H9 (cell line): Measurements from ENCODE around the gene TOM1L2. TPM values are rescaled to one million over a fixed set of nuclear protein-coding genes. Genes with fewer than 3 reads are reported as not detected.

Source experiments
- DNase-seq: peaks from one replicate; pipeline ENCODE4 v3.0.0-alpha.2; 2017
- H2AFZ ChIP-seq: one replicate; pipeline ENCODE4 v1.6.1; 2013; ENCODE audit warnings: mild to moderate bottlenecking, low read length, control low read depth, moderate library complexity
- H2AK5ac ChIP-seq: 2 replicates; pipeline ENCODE4 v1.6.1; 2013; ENCODE audit warnings: low read length, control low read depth, mixed read lengths; ENCODE audit not compliant: insufficient read length
- H2BK120ac ChIP-seq: one replicate; pipeline ENCODE4 v1.6.1; 2013; ENCODE audit warnings: low read depth, mild to moderate bottlenecking, low read length, control low read depth, inconsistent platforms; ENCODE audit not compliant: poor library complexity, severe bottlenecking
- H2BK12ac ChIP-seq: 2 replicates; pipeline ENCODE4 v1.6.1; 2013; ENCODE audit warnings: low read length, control low read depth, mixed read lengths, low read depth; ENCODE audit not compliant: insufficient read length
- H2BK15ac ChIP-seq: 2 replicates; pipeline ENCODE4 v1.6.1; 2013; ENCODE audit warnings: low read depth, low read length, control low read depth
- H2BK20ac ChIP-seq: one replicate; pipeline ENCODE4 v1.6.1; 2013; ENCODE audit warnings: low read depth, mild to moderate bottlenecking, low read length, control low read depth, inconsistent platforms; ENCODE audit not compliant: poor library complexity, severe bottlenecking
- H2BK5ac ChIP-seq: 2 replicates; pipeline ENCODE4 v1.6.1; 2013; ENCODE audit warnings: low read length, control low read depth, mixed read lengths; ENCODE audit not compliant: insufficient read length
- H3K14ac ChIP-seq: 2 replicates; pipeline ENCODE4 v1.6.1; 2013; ENCODE audit warnings: low read length, control low read depth; ENCODE audit not compliant: insufficient read depth
- H3K18ac ChIP-seq: 2 replicates; pipeline ENCODE4 v1.6.1; 2013; ENCODE audit warnings: low read depth, mild to moderate bottlenecking, mixed read lengths, low read length, control low read depth; ENCODE audit not compliant: insufficient read length
- H3K23ac ChIP-seq: 2 replicates; pipeline ENCODE4 v1.6.1; 2013; ENCODE audit warnings: low read length, control low read depth, mixed read lengths, low read depth; ENCODE audit not compliant: insufficient read length
- H3K23me2 ChIP-seq: 2 replicates; pipeline ENCODE4 v1.6.1; 2013; ENCODE audit warnings: low read depth, mild to moderate bottlenecking, mixed read lengths, low read length, control low read depth; ENCODE audit not compliant: insufficient read length, poor library complexity, severe bottlenecking
- H3K27ac ChIP-seq: 2 replicates; pipeline ENCODE4 v1.5.1; 2013; ENCODE audit warnings: low read length, control low read depth, mixed read lengths, low read depth; ENCODE audit not compliant: insufficient read length
- H3K27me3 ChIP-seq: 2 replicates; pipeline ENCODE4 v1.6.1; 2013; ENCODE audit warnings: low read length, control low read depth, inconsistent platforms; ENCODE audit not compliant: insufficient read depth
- H3K4ac ChIP-seq: 2 replicates; pipeline ENCODE4 v1.6.1; 2013; ENCODE audit warnings: low read depth, mild to moderate bottlenecking, control low read depth, inconsistent platforms, low read length, moderate library complexity
- H3K4me1 ChIP-seq: 2 replicates; pipeline ENCODE4 v1.6.1; 2013; ENCODE audit warnings: low read length, control low read depth, inconsistent platforms; ENCODE audit not compliant: insufficient read depth
- H3K4me2 ChIP-seq: 2 replicates; pipeline ENCODE4 v1.6.1; 2013; ENCODE audit warnings: low read length, control low read depth, mixed read lengths; ENCODE audit not compliant: insufficient read length, insufficient read depth
- H3K56ac ChIP-seq: 2 replicates; pipeline ENCODE4 v1.6.1; 2013; ENCODE audit warnings: low read depth, mild to moderate bottlenecking, mixed read lengths, low read length, control low read depth; ENCODE audit not compliant: insufficient read length
- H3K79me1 ChIP-seq: 2 replicates; pipeline ENCODE4 v1.6.1; 2013; ENCODE audit warnings: low read depth, mild to moderate bottlenecking, moderate library complexity, low read length, control low read depth, inconsistent platforms; ENCODE audit not compliant: insufficient read depth, poor library complexity, severe bottlenecking
- H3K79me2 ChIP-seq: 2 replicates; pipeline ENCODE4 v1.6.1; 2013; ENCODE audit warnings: low read length, control low read depth, inconsistent platforms; ENCODE audit not compliant: insufficient read depth
- H3K9ac ChIP-seq: 2 replicates; pipeline ENCODE4 v1.6.1; 2013; ENCODE audit warnings: low read length, control low read depth, mixed read lengths; ENCODE audit not compliant: insufficient read length; ENCODE audit errors: extremely low read depth
- H3K9me3 ChIP-seq: one replicate; pipeline ENCODE4 v1.6.1; 2013; ENCODE audit warnings: low read depth, low read length, inconsistent platforms; ENCODE audit not compliant: control insufficient read depth
- H3T11ph ChIP-seq: one replicate; pipeline ENCODE4 v1.6.1; 2013; ENCODE audit warnings: mild to moderate bottlenecking, low read length, control low read depth, inconsistent platforms
- H4K20me1 ChIP-seq: one replicate; pipeline ENCODE4 v1.6.1; 2013; ENCODE audit not compliant: control insufficient read depth, insufficient read length, insufficient read depth
- H4K5ac ChIP-seq: 2 replicates; pipeline ENCODE4 v1.6.1; 2013; ENCODE audit warnings: low read depth, mild to moderate bottlenecking, mixed read lengths, low read length, control low read depth; ENCODE audit not compliant: insufficient read length
- H4K8ac ChIP-seq: replicated peaks from 2 replicates; pipeline ENCODE4 v1.6.1; 2013; ENCODE audit warnings: low read length, control low read depth, mixed read lengths, low read depth; ENCODE audit not compliant: insufficient read length
- H4K91ac ChIP-seq: 2 replicates; pipeline ENCODE4 v1.6.1; 2013; ENCODE audit warnings: low read depth, mild to moderate bottlenecking, moderate library complexity, mixed read lengths, low read length, control low read depth; ENCODE audit not compliant: insufficient read length
- H3K27ac Mint-ChIP-seq, 3 experiments: 2 replicates in 2 of 3; 3 replicates in 1 of 3; pipeline ENCODE4 v1.8.0; 2020 to 2021; ENCODE audit warnings: mixed read lengths in 3 of 3, mild to moderate bottlenecking in 1 of 3, moderate library complexity in 1 of 3
- H3K27me3 Mint-ChIP-seq: 2 replicates; pipeline ENCODE4 v1.8.0; 2021; ENCODE audit warnings: low read depth, mild to moderate bottlenecking, moderate library complexity, mixed read lengths
- H3K36me3 Mint-ChIP-seq, 3 experiments: 2 replicates in 2 of 3; 3 replicates in 1 of 3; pipeline ENCODE4 v1.8.0; 2020 to 2021; ENCODE audit warnings: low read depth in 3 of 3, mixed read lengths in 3 of 3; ENCODE audit not compliant: insufficient read depth in 1 of 3
- H3K4me1 Mint-ChIP-seq, 2 experiments: 2 replicates each; pipeline ENCODE4 v1.8.0; 2020; ENCODE audit warnings: mixed read lengths in 2 of 2
- H3K4me3 Mint-ChIP-seq, 2 experiments: 2 replicates in 1 of 2; 3 replicates in 1 of 2; pipeline ENCODE4 v1.8.0; 2020 to 2021; ENCODE audit warnings: mild to moderate bottlenecking in 2 of 2, mixed read lengths in 2 of 2, moderate library complexity in 1 of 2
- H3K9me3 Mint-ChIP-seq, 2 experiments: 2 replicates in 1 of 2; 3 replicates in 1 of 2; pipeline ENCODE4 v1.8.0; 2020; ENCODE audit warnings: mild to moderate bottlenecking in 2 of 2, mixed read lengths in 2 of 2, moderate library complexity in 1 of 2
- CTCF ChIP-seq: fragments of 200-600 bp; sonication (generic); conservative IDR thresholded peaks from 3 replicates; pipeline ENCODE4 v1.8.0; 2021; ENCODE audit warnings: antibody characterized with exemption, mild to moderate bottlenecking
- WGBS: extraction: QIAGEN DNeasy Blood & Tissue Kit; methylation state at CpG from one replicate; pipeline ENCODE4 v1.1.7; 2013; ENCODE audit warnings: missing lambda C conversion rate, low lambda C conversion rate, mixed read lengths; ENCODE audit not compliant: insufficient read length; ENCODE audit errors: extremely low coverage; 5-methylcytosine and 5-hydroxymethylcytosine counted together
- total RNA-seq: library from RNA; stranded (reverse); gene quantifications from 2 replicates; pipeline ENCODE4 v1.2.1, GENCODE V29; 2021

Gene TOM1L2
- total RNA-seq, 1 experiment from 2014 or later, result 4.6 TPM

- no peak overlapping the region for H4K8ac ChIP-seq
- no CpG with 5 or more reads among the region's 3 CpGs for WGBS
- Mint-ChIP-seq H3K9me3 (no peaks in the 10 kb centered on the region; a peak in 1 of 5 replicates), H3K4me1 (no peaks in the 10 kb centered on the region), H3K4me3 (no peak overlapping the region), H3K27ac (no peak overlapping the region), H3K27me3 (peaks cover 2% of the 10 kb centered on the region), H3K36me3 (no peaks in the 10 kb centered on the region)
- H3K4me2 ChIP-seq, result no peak overlapping the region
- H3K9ac ChIP-seq, result no peak overlapping the region
- H3K14ac ChIP-seq, result no peak overlapping the region; the same call in 1 of the 2 replicates
- H3K18ac ChIP-seq, result no peak overlapping the region
- H4K91ac ChIP-seq, result no peak overlapping the region
- no peak overlapping the region for H3T11ph ChIP-seq
- H3K9me3 ChIP-seq, result no peaks in the 10 kb centered on the region
- H2AFZ ChIP-seq, result no peak overlapping the region
- H3K27ac ChIP-seq, result no peak overlapping the region
- no peak for DNase-seq
- no peak overlapping the region for H2BK12ac ChIP-seq
- H3K23ac ChIP-seq, result no peak overlapping the region
- H3K79me1 ChIP-seq, result no peaks in the 10 kb centered on the region
- TF ChIP-seq CTCF, result peak; percentile 51; the same call in 2 of the 3 replicates
- H2BK15ac ChIP-seq, result no peak overlapping the region
- no peaks in the 10 kb centered on the region for H3K4me1 ChIP-seq
- no peak overlapping the region for H2BK20ac ChIP-seq
- H2BK120ac ChIP-seq, result no peak overlapping the region
- H3K23me2 ChIP-seq, result no peaks in the 10 kb centered on the region
- H3K27me3 ChIP-seq, result no peaks in the 10 kb centered on the region
- no peaks in the 10 kb centered on the region for H3K79me2 ChIP-seq
- H2BK5ac ChIP-seq, result no peak overlapping the region
- no peak overlapping the region for H3K4ac ChIP-seq
- no peaks in the 10 kb centered on the region for H4K20me1 ChIP-seq
- H4K5ac ChIP-seq, result no peak overlapping the region
- H3K56ac ChIP-seq, result no peak overlapping the region
- no peak overlapping the region for H2AK5ac ChIP-seq
Measured at GRCh38 chr17:17985555-17985954, 13.4 kb upstream of the TOM1L2 start.
